K562 (cell line): ENCODE measurements around the gene RETREG2. TPM values are rescaled to one million over a fixed set of nuclear protein-coding genes. Genes with fewer than 3 reads are reported as not detected.

Experiments
- BCLAF1 ChIP-seq, 2 experiments: fragments of 450-650 bp in 1 of 2; IDR thresholded peaks; 2 replicates each; pipeline ENCODE4 v1.6.1; 2011 to 2017; ENCODE audit warnings: low read depth in 2 of 2, antibody characterized with exemption in 1 of 2, borderline replicate concordance in 1 of 2, low read length in 1 of 2, mild to moderate bottlenecking in 1 of 2, mixed read lengths in 1 of 2; ENCODE audit not compliant: control insufficient read depth in 1 of 2
- E2F3 ChIP-seq: fragments of 250-450 bp; sonication (Bioruptor Pico); IDR thresholded peaks from 2 replicates; pipeline ENCODE4 v1.4.0; 2020; ENCODE audit warnings: mild to moderate bottlenecking
- GATAD2A ChIP-seq: fragments of 450-650 bp; IDR thresholded peaks from 2 replicates; pipeline ENCODE4 v1.6.1; 2017
- HNRNPL ChIP-seq: fragments of 200-400 bp; formaldehyde crosslinking; IDR thresholded peaks from 2 replicates; pipeline ENCODE4 v1.6.1; 2017; ENCODE audit warnings: low read depth, mild to moderate bottlenecking, low read length
- KDM5B ChIP-seq: fragments of 200-600 bp; sonication (generic); IDR thresholded peaks from 2 replicates; pipeline ENCODE4 v1.6.1; 2012; ENCODE audit warnings: low read depth, mild to moderate bottlenecking, moderate library complexity, low read length, control low read depth, inconsistent platforms; ENCODE audit not compliant: insufficient replicate concordance
- LARP7 ChIP-seq: fragments of 450-650 bp; IDR thresholded peaks from 2 replicates; pipeline ENCODE4 v1.6.1; 2016
- MAZ ChIP-seq, 2 experiments: fragments of 450-650 bp in 1 of 2; sonication (generic) in 1 of 2; formaldehyde crosslinking; IDR thresholded peaks in 1 of 2; conservative IDR thresholded peaks in 1 of 2; 2 replicates each; pipeline versions ENCODE4 v1.4.0 to v1.5.0; 2020; ENCODE audit warnings: mild to moderate bottlenecking in 1 of 2, missing genetic modification reagents in 1 of 2
- MIER1 ChIP-seq: fragments of 450-650 bp; IDR thresholded peaks from 2 replicates; pipeline ENCODE4 v1.6.1; 2016; ENCODE audit warnings: antibody characterized with exemption, mild to moderate bottlenecking, low read depth
- NFYB ChIP-seq: IDR thresholded peaks from 2 replicates; pipeline ENCODE4 v1.6.1; 2011; ENCODE audit warnings: mild to moderate bottlenecking, moderate library complexity; ENCODE audit not compliant: insufficient read length; ENCODE audit errors: extremely low read depth
- POLR2A ChIP-seq: fragments of 450-650 bp; conservative IDR thresholded peaks from 2 replicates; pipeline ENCODE4 v1.6.1; 2016
- POLR2G ChIP-seq: fragments of 200-400 bp; formaldehyde crosslinking; IDR thresholded peaks from 2 replicates; pipeline ENCODE4 v1.6.1; 2017; ENCODE audit warnings: low read depth, mild to moderate bottlenecking, antibody characterized with exemption, low read length, moderate library complexity
- PREB ChIP-seq: sonication (generic); formaldehyde crosslinking; IDR thresholded peaks from 2 replicates; pipeline ENCODE4 v1.8.1; 2023; ENCODE audit warnings: mild to moderate bottlenecking, missing genetic modification reagents
- TAF9B ChIP-seq: fragments of 450-650 bp; IDR thresholded peaks from 2 replicates; pipeline ENCODE4 v1.6.1; 2018; ENCODE audit warnings: mild to moderate bottlenecking; ENCODE audit not compliant: partially characterized antibody
- TEAD2 ChIP-seq: fragments of 450-650 bp; IDR thresholded peaks from 2 replicates; pipeline ENCODE4 v1.6.1; 2016; ENCODE audit warnings: missing genetic modification characterization, control low read depth, missing compliant biosample characterization
- TFE3 ChIP-seq: fragments of 450-650 bp; formaldehyde crosslinking; IDR thresholded peaks from 2 replicates; pipeline ENCODE4 v1.4.0; 2020; ENCODE audit warnings: mild to moderate bottlenecking, mixed read lengths
- TRIM25 ChIP-seq: fragments of 450-650 bp; IDR thresholded peaks from 2 replicates; pipeline ENCODE4 v1.7.0; 2016; ENCODE audit warnings: borderline replicate concordance
- ZNF143 ChIP-seq: sonication (generic); formaldehyde crosslinking; IDR thresholded peaks from 2 replicates; pipeline ENCODE4 v1.9.0; 2022; ENCODE audit warnings: mild to moderate bottlenecking, missing genetic modification reagents
- ZNF146 ChIP-seq: IDR thresholded peaks from one replicate; pipeline ENCODE4 v1.6.1; 2018; ENCODE audit warnings: missing compliant biosample characterization; ENCODE audit not compliant: unreplicated experiment
- ZSCAN32 ChIP-seq: fragments of 450-650 bp; formaldehyde crosslinking; IDR thresholded peaks from 2 replicates; pipeline ENCODE4 v1.4.0; 2020; ENCODE audit warnings: mild to moderate bottlenecking, moderate library complexity
- polyA plus RNA-seq, 8 experiments: library from polyadenylated mRNA; depleted of rRNA in 4 of 8; stranded (reverse) in 5 of 8; unstranded in 3 of 8; fragments of >200 nt; fragmentation: Nextera tagmentation in 2 of 8; fragmentation: Illumina TruSeq in 1 of 8; extraction: Ambion mirVana in 2 of 8; extraction: Trizol in 1 of 8; gene quantifications; 2 replicates each; pipeline versions ENCODE4 v1.2.1 to v1.2.3, GENCODE V29; 2011 to 2014; ENCODE audit warnings: inconsistent platforms in 1 of 8, missing spikeins in 1 of 8
- total RNA-seq, 7 experiments: library from RNA; depleted of rRNA in 6 of 7; stranded (reverse); fragments of >200 nt in 6 of 7; fragmentation: Illumina TruSeq in 2 of 7; extraction: Trizol in 2 of 7; gene quantifications; 2 replicates each; pipeline versions ENCODE4 v1.2.1 to v1.2.3, GENCODE V29; 2011 to 2021; ENCODE audit warnings: low replicate concordance in 1 of 7

RETREG2 gene
- total and polyA plus RNA-seq, 9 of the 15 experiments (the other 6 are each of a cell fraction or from before 2014, with no cell fraction given): 4.9 to 40.1 (median 19.2) TPM

- TF ChIP-seq KDM5B (peak; percentile 70), MAZ (CRISPR knock-in tag; conservative IDR thresholded peaks at IDR 0.05 in 1 of 2, IDR thresholded peaks at IDR 0.05 in 1 of 2) (peak; percentile 61 to 81; a peak in 3 of 4 replicates), POLR2G (peak; percentile 89), GATAD2A (no peak; the same call in 1 of the 2 replicates), ZNF146 (CRISPR knock-in tag) (no peak), ZSCAN32 (CRISPR knock-in tag) (no peak), TFE3 (CRISPR knock-in tag) (peak; percentile 95), TRIM25 (no peak), TEAD2 (no peak), MIER1 (no peak), HNRNPL (peak; percentile 48; the same call in 1 of the 2 replicates), LARP7 (no peak), PREB (CRISPR knock-in tag) (no peak), NFYB (peak; percentile 43), E2F3 (CRISPR knock-in tag) (no peak), POLR2A (peak; percentile 84), ZNF143 (0 out of 2 replicates have a peak, but pooled peaks have one; percentile 16), BCLAF1 (IDR thresholded peaks at IDR 0.05; ENCODE audit: borderline replicate concordance in 1 of 2, control insufficient read depth in 1 of 2, low read depth in 2 of 2, low read length in 1 of 2) (no peak), TAF9B (peak; percentile 33)
Observed at GRCh38 chr2:219218732-219219701, 40.9 kb downstream of the RETREG2 start, which contains the start of gene ABCB6 (continued).
